H9 (cell line): ENCODE results near the gene MSLN. TPM values are rescaled to one million over a fixed set of nuclear protein-coding genes. Genes with fewer than 3 reads are reported as not detected.

Experiments used
- DNase-seq: peaks from one replicate; pipeline ENCODE4 v3.0.0-alpha.2; 2017
- H2AFZ ChIP-seq: one replicate; pipeline ENCODE4 v1.6.1; 2013; ENCODE audit warnings: mild to moderate bottlenecking, low read length, control low read depth, moderate library complexity
- H2AK5ac ChIP-seq: 2 replicates; pipeline ENCODE4 v1.6.1; 2013; ENCODE audit warnings: low read length, control low read depth, mixed read lengths; ENCODE audit not compliant: insufficient read length
- H2BK120ac ChIP-seq: one replicate; pipeline ENCODE4 v1.6.1; 2013; ENCODE audit warnings: low read depth, mild to moderate bottlenecking, low read length, control low read depth, inconsistent platforms; ENCODE audit not compliant: poor library complexity, severe bottlenecking
- H2BK12ac ChIP-seq: 2 replicates; pipeline ENCODE4 v1.6.1; 2013; ENCODE audit warnings: low read length, control low read depth, mixed read lengths, low read depth; ENCODE audit not compliant: insufficient read length
- H2BK15ac ChIP-seq: 2 replicates; pipeline ENCODE4 v1.6.1; 2013; ENCODE audit warnings: low read depth, low read length, control low read depth
- H2BK20ac ChIP-seq: one replicate; pipeline ENCODE4 v1.6.1; 2013; ENCODE audit warnings: low read depth, mild to moderate bottlenecking, low read length, control low read depth, inconsistent platforms; ENCODE audit not compliant: poor library complexity, severe bottlenecking
- H2BK5ac ChIP-seq: 2 replicates; pipeline ENCODE4 v1.6.1; 2013; ENCODE audit warnings: low read length, control low read depth, mixed read lengths; ENCODE audit not compliant: insufficient read length
- H3K14ac ChIP-seq: 2 replicates; pipeline ENCODE4 v1.6.1; 2013; ENCODE audit warnings: low read length, control low read depth; ENCODE audit not compliant: insufficient read depth
- H3K18ac ChIP-seq: 2 replicates; pipeline ENCODE4 v1.6.1; 2013; ENCODE audit warnings: low read depth, mild to moderate bottlenecking, mixed read lengths, low read length, control low read depth; ENCODE audit not compliant: insufficient read length
- H3K23ac ChIP-seq: 2 replicates; pipeline ENCODE4 v1.6.1; 2013; ENCODE audit warnings: low read length, control low read depth, mixed read lengths, low read depth; ENCODE audit not compliant: insufficient read length
- H3K23me2 ChIP-seq: 2 replicates; pipeline ENCODE4 v1.6.1; 2013; ENCODE audit warnings: low read depth, mild to moderate bottlenecking, mixed read lengths, low read length, control low read depth; ENCODE audit not compliant: insufficient read length, poor library complexity, severe bottlenecking
- H3K27ac ChIP-seq: 2 replicates; pipeline ENCODE4 v1.5.1; 2013; ENCODE audit warnings: low read length, control low read depth, mixed read lengths, low read depth; ENCODE audit not compliant: insufficient read length
- H3K27me3 ChIP-seq: 2 replicates; pipeline ENCODE4 v1.6.1; 2013; ENCODE audit warnings: low read length, control low read depth, inconsistent platforms; ENCODE audit not compliant: insufficient read depth
- H3K4ac ChIP-seq: 2 replicates; pipeline ENCODE4 v1.6.1; 2013; ENCODE audit warnings: low read depth, mild to moderate bottlenecking, control low read depth, inconsistent platforms, low read length, moderate library complexity
- H3K4me1 ChIP-seq: 2 replicates; pipeline ENCODE4 v1.6.1; 2013; ENCODE audit warnings: low read length, control low read depth, inconsistent platforms; ENCODE audit not compliant: insufficient read depth
- H3K4me2 ChIP-seq: 2 replicates; pipeline ENCODE4 v1.6.1; 2013; ENCODE audit warnings: low read length, control low read depth, mixed read lengths; ENCODE audit not compliant: insufficient read length, insufficient read depth
- H3K56ac ChIP-seq: 2 replicates; pipeline ENCODE4 v1.6.1; 2013; ENCODE audit warnings: low read depth, mild to moderate bottlenecking, mixed read lengths, low read length, control low read depth; ENCODE audit not compliant: insufficient read length
- H3K79me1 ChIP-seq: 2 replicates; pipeline ENCODE4 v1.6.1; 2013; ENCODE audit warnings: low read depth, mild to moderate bottlenecking, moderate library complexity, low read length, control low read depth, inconsistent platforms; ENCODE audit not compliant: insufficient read depth, poor library complexity, severe bottlenecking
- H3K79me2 ChIP-seq: 2 replicates; pipeline ENCODE4 v1.6.1; 2013; ENCODE audit warnings: low read length, control low read depth, inconsistent platforms; ENCODE audit not compliant: insufficient read depth
- H3K9ac ChIP-seq: 2 replicates; pipeline ENCODE4 v1.6.1; 2013; ENCODE audit warnings: low read length, control low read depth, mixed read lengths; ENCODE audit not compliant: insufficient read length; ENCODE audit errors: extremely low read depth
- H3K9me3 ChIP-seq: one replicate; pipeline ENCODE4 v1.6.1; 2013; ENCODE audit warnings: low read depth, low read length, inconsistent platforms; ENCODE audit not compliant: control insufficient read depth
- H3T11ph ChIP-seq: one replicate; pipeline ENCODE4 v1.6.1; 2013; ENCODE audit warnings: mild to moderate bottlenecking, low read length, control low read depth, inconsistent platforms
- H4K20me1 ChIP-seq: one replicate; pipeline ENCODE4 v1.6.1; 2013; ENCODE audit not compliant: control insufficient read depth, insufficient read length, insufficient read depth
- H4K5ac ChIP-seq: 2 replicates; pipeline ENCODE4 v1.6.1; 2013; ENCODE audit warnings: low read depth, mild to moderate bottlenecking, mixed read lengths, low read length, control low read depth; ENCODE audit not compliant: insufficient read length
- H4K8ac ChIP-seq: replicated peaks from 2 replicates; pipeline ENCODE4 v1.6.1; 2013; ENCODE audit warnings: low read length, control low read depth, mixed read lengths, low read depth; ENCODE audit not compliant: insufficient read length
- H4K91ac ChIP-seq: 2 replicates; pipeline ENCODE4 v1.6.1; 2013; ENCODE audit warnings: low read depth, mild to moderate bottlenecking, moderate library complexity, mixed read lengths, low read length, control low read depth; ENCODE audit not compliant: insufficient read length
- H3K27ac Mint-ChIP-seq, 3 experiments: 2 replicates in 2 of 3; 3 replicates in 1 of 3; pipeline ENCODE4 v1.8.0; 2020 to 2021; ENCODE audit warnings: mixed read lengths in 3 of 3, mild to moderate bottlenecking in 1 of 3, moderate library complexity in 1 of 3
- H3K27me3 Mint-ChIP-seq: 2 replicates; pipeline ENCODE4 v1.8.0; 2021; ENCODE audit warnings: low read depth, mild to moderate bottlenecking, moderate library complexity, mixed read lengths
- H3K36me3 Mint-ChIP-seq, 3 experiments: 2 replicates in 2 of 3; 3 replicates in 1 of 3; pipeline ENCODE4 v1.8.0; 2020 to 2021; ENCODE audit warnings: low read depth in 3 of 3, mixed read lengths in 3 of 3; ENCODE audit not compliant: insufficient read depth in 1 of 3
- H3K4me1 Mint-ChIP-seq, 2 experiments: 2 replicates each; pipeline ENCODE4 v1.8.0; 2020; ENCODE audit warnings: mixed read lengths in 2 of 2
- H3K4me3 Mint-ChIP-seq, 2 experiments: 2 replicates in 1 of 2; 3 replicates in 1 of 2; pipeline ENCODE4 v1.8.0; 2020 to 2021; ENCODE audit warnings: mild to moderate bottlenecking in 2 of 2, mixed read lengths in 2 of 2, moderate library complexity in 1 of 2
- H3K9me3 Mint-ChIP-seq, 2 experiments: 2 replicates in 1 of 2; 3 replicates in 1 of 2; pipeline ENCODE4 v1.8.0; 2020; ENCODE audit warnings: mild to moderate bottlenecking in 2 of 2, mixed read lengths in 2 of 2, moderate library complexity in 1 of 2
- WGBS: extraction: QIAGEN DNeasy Blood & Tissue Kit; methylation state at CpG from one replicate; pipeline ENCODE4 v1.1.7; 2013; ENCODE audit warnings: missing lambda C conversion rate, low lambda C conversion rate, mixed read lengths; ENCODE audit not compliant: insufficient read length; ENCODE audit errors: extremely low coverage; 5-methylcytosine and 5-hydroxymethylcytosine counted together
- total RNA-seq: library from RNA; stranded (reverse); gene quantifications from 2 replicates; pipeline ENCODE4 v1.2.1, GENCODE V29; 2021
- TF ChIP-seq, protein P1 (sequence below): fragments of 200-600 bp; sonication (generic); conservative IDR thresholded peaks from 3 replicates; pipeline ENCODE4 v1.8.0; 2021; ENCODE audit warnings: antibody characterized with exemption, mild to moderate bottlenecking

Gene MSLN
- total RNA-seq, 1 experiment from 2014 or later, result 0.22 TPM

GRCh38 chr16:739560-740458 is 20.7 kb upstream of the MSLN start:
- WGBS, result no CpG with 5 or more reads among the region's 38 CpGs
- H3K79me2 ChIP-seq, result no peaks in the 10 kb centered on the region
- TF ChIP-seq, protein P1, sequence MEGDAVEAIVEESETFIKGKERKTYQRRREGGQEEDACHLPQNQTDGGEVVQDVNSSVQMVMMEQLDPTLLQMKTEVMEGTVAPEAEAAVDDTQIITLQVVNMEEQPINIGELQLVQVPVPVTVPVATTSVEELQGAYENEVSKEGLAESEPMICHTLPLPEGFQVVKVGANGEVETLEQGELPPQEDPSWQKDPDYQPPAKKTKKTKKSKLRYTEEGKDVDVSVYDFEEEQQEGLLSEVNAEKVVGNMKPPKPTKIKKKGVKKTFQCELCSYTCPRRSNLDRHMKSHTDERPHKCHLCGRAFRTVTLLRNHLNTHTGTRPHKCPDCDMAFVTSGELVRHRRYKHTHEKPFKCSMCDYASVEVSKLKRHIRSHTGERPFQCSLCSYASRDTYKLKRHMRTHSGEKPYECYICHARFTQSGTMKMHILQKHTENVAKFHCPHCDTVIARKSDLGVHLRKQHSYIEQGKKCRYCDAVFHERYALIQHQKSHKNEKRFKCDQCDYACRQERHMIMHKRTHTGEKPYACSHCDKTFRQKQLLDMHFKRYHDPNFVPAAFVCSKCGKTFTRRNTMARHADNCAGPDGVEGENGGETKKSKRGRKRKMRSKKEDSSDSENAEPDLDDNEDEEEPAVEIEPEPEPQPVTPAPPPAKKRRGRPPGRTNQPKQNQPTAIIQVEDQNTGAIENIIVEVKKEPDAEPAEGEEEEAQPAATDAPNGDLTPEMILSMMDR, result no peak
- H3K18ac ChIP-seq, result no peak overlapping the region
- Mint-ChIP-seq H3K27me3 (no peaks in the 10 kb centered on the region), H3K27ac (no peak overlapping the region), H3K9me3 (no peaks in the 10 kb centered on the region), H3K36me3 (peaks cover 5 to 24% (median 24%) of the 10 kb centered on the region in 3 experiments; a peak in 6 of 7 replicates), H3K4me3 (peak overlapping the region; percentile 75 to 84), H3K4me1 (peaks cover 9 to 13% of the 10 kb centered on the region in 2 experiments)
- no peak overlapping the region for H4K5ac ChIP-seq
- H2BK12ac ChIP-seq, result no peak overlapping the region
- H3K23me2 ChIP-seq, result peaks cover 10% of the 10 kb centered on the region
- no peak overlapping the region for H2BK15ac ChIP-seq
- no peak overlapping the region for H3K56ac ChIP-seq
- no peak overlapping the region for H3K23ac ChIP-seq
- H4K91ac ChIP-seq, result no peak overlapping the region
- H3K14ac ChIP-seq, result 0 out of 2 replicates have a peak overlapping the region, but pooled peaks have one; percentile 16
- no peak for DNase-seq
- no peak overlapping the region for H2BK5ac ChIP-seq
- H2BK20ac ChIP-seq, result no peak overlapping the region
- H4K20me1 ChIP-seq, result no peaks in the 10 kb centered on the region
- no peaks in the 10 kb centered on the region for H3K79me1 ChIP-seq
- H2AFZ ChIP-seq, result no peak overlapping the region
- H3K4ac ChIP-seq, result no peak overlapping the region
- H2BK120ac ChIP-seq, result no peak overlapping the region
- peaks cover 2% of the 10 kb centered on the region; the same call in 1 of the 2 replicates for H3K4me1 ChIP-seq
- no peak overlapping the region for H2AK5ac ChIP-seq
- H3K27me3 ChIP-seq, result no peaks in the 10 kb centered on the region
- H3K27ac ChIP-seq, result no peak overlapping the region
- peak overlapping the region; percentile 55 for H3K4me2 ChIP-seq
- H3K9ac ChIP-seq, result peak overlapping the region; percentile 27
- H3T11ph ChIP-seq, result no peak overlapping the region
- no peaks in the 10 kb centered on the region for H3K9me3 ChIP-seq
- no peak overlapping the region for H4K8ac ChIP-seq
